Activated T-helper 1 cell treated with Interleukin-2 at 50 U/mL for 16 hours (primary cell): ENCODE results near the gene F2R.

ENCODE experiments used
- DNase-seq: peaks from one replicate; pipeline ENCODE4 v3.0.0-alpha.2; 2020; ENCODE audit warnings: low read depth

Gene F2R

GRCh38 chr5:76690704-76691466 lies 25.0 kb upstream of the F2R start:
- DNase-seq = no peak

- DNase-seq = no peak
These were observed 24.3 kb upstream of the F2R start for GRCh38 chr5:76691467-76692273.

- no peak for DNase-seq
These were observed 23.7 kb upstream of the F2R start for GRCh38 chr5:76692274-76692540.

- DNase-seq = no peak
These were observed 23.3 kb upstream of the F2R start for GRCh38 chr5:76692651-76693050.

- no peak for DNase-seq
These were observed 22.8 kb upstream of the F2R start for GRCh38 chr5:76693141-76693540.

GRCh38 chr5:76694317-76694716 lies 21.6 kb upstream of the F2R start:
- DNase-seq = no peak

- DNase-seq = no peak
These were observed 20.6 kb upstream of the F2R start for GRCh38 chr5:76695346-76695745.

GRCh38 chr5:76696251-76696650 lies 19.7 kb upstream of the F2R start:
- DNase-seq = no peak

GRCh38 chr5:76697670-76698069 lies 18.3 kb upstream of the F2R start:
- DNase-seq = no peak

- DNase-seq = no peak
These were observed 15.4 kb upstream of the F2R start for GRCh38 chr5:76700571-76700970.

- no peak for DNase-seq
These were observed 14.6 kb upstream of the F2R start for GRCh38 chr5:76701298-76701697.

- DNase-seq = no peak
These were observed 12.2 kb upstream of the F2R start for GRCh38 chr5:76703707-76704106.

- no peak for DNase-seq
These were observed 11.7 kb upstream of the F2R start for GRCh38 chr5:76704131-76704663.

- DNase-seq = no peak
These were observed 10.4 kb upstream of the F2R start for GRCh38 chr5:76705574-76705973.

GRCh38 chr5:76709762-76710161 lies 6.2 kb upstream of the F2R start:
- no peak for DNase-seq

GRCh38 chr5:76710991-76711390 lies 4.9 kb upstream of the F2R start:
- DNase-seq = no peak

- no peak for DNase-seq
These were observed 1.0 kb upstream of the F2R start for GRCh38 chr5:76714751-76715485.

- DNase-seq = no peak
These were observed 515 bp upstream of the F2R start for GRCh38 chr5:76715486-76715735.

- DNase-seq = no peak
These were observed 681 bp downstream of the F2R start for GRCh38 chr5:76716456-76717157.

GRCh38 chr5:76717222-76718083 lies 1.5 kb downstream of the F2R start:
- DNase-seq = no peak

- DNase-seq = no peak
These were observed 2.5 kb downstream of the F2R start for GRCh38 chr5:76718381-76718832.
